Measurements from ENCODE around the gene MTFR1L. TPM values are rescaled to one million over a fixed set of nuclear protein-coding genes. Genes with fewer than 3 reads are reported as not detected.

Gene MTFR1L
- polyA plus RNA-seq, 1 donor from 2014 or later = 115 TPM

GRCh38 chr1:25814549-25815087 lies 5.1 kb upstream of the MTFR1L start:
- no peak overlapping the region for H3K4me3 ChIP-seq (ENCODE audit: low read length)
- H3K9ac ChIP-seq (ENCODE audit: low read length) = no peak overlapping the region
- H3K4me2 ChIP-seq (ENCODE audit: low read length) = no peak overlapping the region
- H3K36me3 ChIP-seq (ENCODE audit: insufficient read depth, low read length) = no peaks in the 10 kb centered on the region
- no peaks in the 10 kb centered on the region for H4K20me1 ChIP-seq (ENCODE audit: insufficient read depth)
- TF ChIP-seq, protein P1, sequence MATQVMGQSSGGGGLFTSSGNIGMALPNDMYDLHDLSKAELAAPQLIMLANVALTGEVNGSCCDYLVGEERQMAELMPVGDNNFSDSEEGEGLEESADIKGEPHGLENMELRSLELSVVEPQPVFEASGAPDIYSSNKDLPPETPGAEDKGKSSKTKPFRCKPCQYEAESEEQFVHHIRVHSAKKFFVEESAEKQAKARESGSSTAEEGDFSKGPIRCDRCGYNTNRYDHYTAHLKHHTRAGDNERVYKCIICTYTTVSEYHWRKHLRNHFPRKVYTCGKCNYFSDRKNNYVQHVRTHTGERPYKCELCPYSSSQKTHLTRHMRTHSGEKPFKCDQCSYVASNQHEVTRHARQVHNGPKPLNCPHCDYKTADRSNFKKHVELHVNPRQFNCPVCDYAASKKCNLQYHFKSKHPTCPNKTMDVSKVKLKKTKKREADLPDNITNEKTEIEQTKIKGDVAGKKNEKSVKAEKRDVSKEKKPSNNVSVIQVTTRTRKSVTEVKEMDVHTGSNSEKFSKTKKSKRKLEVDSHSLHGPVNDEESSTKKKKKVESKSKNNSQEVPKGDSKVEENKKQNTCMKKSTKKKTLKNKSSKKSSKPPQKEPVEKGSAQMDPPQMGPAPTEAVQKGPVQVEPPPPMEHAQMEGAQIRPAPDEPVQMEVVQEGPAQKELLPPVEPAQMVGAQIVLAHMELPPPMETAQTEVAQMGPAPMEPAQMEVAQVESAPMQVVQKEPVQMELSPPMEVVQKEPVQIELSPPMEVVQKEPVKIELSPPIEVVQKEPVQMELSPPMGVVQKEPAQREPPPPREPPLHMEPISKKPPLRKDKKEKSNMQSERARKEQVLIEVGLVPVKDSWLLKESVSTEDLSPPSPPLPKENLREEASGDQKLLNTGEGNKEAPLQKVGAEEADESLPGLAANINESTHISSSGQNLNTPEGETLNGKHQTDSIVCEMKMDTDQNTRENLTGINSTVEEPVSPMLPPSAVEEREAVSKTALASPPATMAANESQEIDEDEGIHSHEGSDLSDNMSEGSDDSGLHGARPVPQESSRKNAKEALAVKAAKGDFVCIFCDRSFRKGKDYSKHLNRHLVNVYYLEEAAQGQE (IDR thresholded peaks at IDR 0.05; ENCODE audit: borderline replicate concordance) = no peak
- no peak for TF ChIP-seq TAF1 (IDR thresholded peaks at IDR 0.05; ENCODE audit: low read depth)
- TF ChIP-seq EP300 (conservative IDR thresholded peaks at IDR 0.05; ENCODE audit: poor library complexity, severe bottlenecking) = no peak
- no peak for TF ChIP-seq SMC3 (conservative IDR thresholded peaks at IDR 0.05; ENCODE audit: poor library complexity)
- TF ChIP-seq RAD21 (conservative IDR thresholded peaks at IDR 0.05) = no peak
- TF ChIP-seq CTCF (IDR thresholded peaks at IDR 0.05; ENCODE audit: poor library complexity, severe bottlenecking) = no peak
- TF ChIP-seq MXI1 (conservative IDR thresholded peaks at IDR 0.05; ENCODE audit: poor library complexity, severe bottlenecking) = no peak
- TF ChIP-seq POLR2AphosphoS5 (IDR thresholded peaks at IDR 0.05) = no peak
- no peak for TF ChIP-seq EZH2 (IDR thresholded peaks at IDR 0.05; ENCODE audit: borderline replicate concordance, insufficient read depth, low read length, poor library complexity, severe bottlenecking)
- H3K27ac ChIP-seq (ENCODE audit: low read length) = no peak overlapping the region
- H3K27me3 ChIP-seq (ENCODE audit: insufficient read depth, low read depth, low read length) = no peaks in the 10 kb centered on the region
- H3K79me2 ChIP-seq (replicated peaks; ENCODE audit: insufficient read depth, low read length) = no peaks in the 10 kb centered on the region
- no peaks in the 10 kb centered on the region for H3K9me3 ChIP-seq (ENCODE audit: low read length)
- H2AFZ ChIP-seq (ENCODE audit: low read depth, low read length) = no peak overlapping the region
- no peaks in the 10 kb centered on the region for H3F3A ChIP-seq (ENCODE audit: insufficient read depth, low read length, poor library complexity, severe bottlenecking)
- no peaks in the 10 kb centered on the region for H3K9me2 ChIP-seq (ENCODE audit: insufficient read depth, low read length)

- Histone ChIP-seq H2AFZ (ENCODE audit: low read depth, low read length) (no peak overlapping the region), H3K4me2 (ENCODE audit: low read length) (no peak overlapping the region), H3K27me3 (ENCODE audit: insufficient read depth, low read depth, low read length) (no peaks in the 10 kb centered on the region), H3K79me2 (replicated peaks; ENCODE audit: insufficient read depth, low read length) (peaks cover 4% of the 10 kb centered on the region), H3K4me3 (ENCODE audit: low read length) (no peak overlapping the region), H3K9me3 (ENCODE audit: low read length) (no peaks in the 10 kb centered on the region), H3F3A (ENCODE audit: insufficient read depth, low read length, poor library complexity, severe bottlenecking) (no peaks in the 10 kb centered on the region), H3K27ac (ENCODE audit: low read length) (no peak overlapping the region), H3K9me2 (ENCODE audit: insufficient read depth, low read length) (no peaks in the 10 kb centered on the region), H4K20me1 (ENCODE audit: insufficient read depth) (no peaks in the 10 kb centered on the region), H3K9ac (ENCODE audit: low read length) (no peak overlapping the region), H3K36me3 (ENCODE audit: insufficient read depth, low read length) (no peaks in the 10 kb centered on the region)
- TF ChIP-seq, protein P1 (IDR thresholded peaks at IDR 0.05; ENCODE audit: borderline replicate concordance) = no peak
- TF ChIP-seq POLR2AphosphoS5 (IDR thresholded peaks at IDR 0.05) (no peak), MXI1 (conservative IDR thresholded peaks at IDR 0.05; ENCODE audit: poor library complexity, severe bottlenecking) (no peak), EZH2 (IDR thresholded peaks at IDR 0.05; ENCODE audit: borderline replicate concordance, insufficient read depth, low read length, poor library complexity, severe bottlenecking) (no peak), TAF1 (IDR thresholded peaks at IDR 0.05; ENCODE audit: low read depth) (no peak), RAD21 (conservative IDR thresholded peaks at IDR 0.05) (no peak), EP300 (conservative IDR thresholded peaks at IDR 0.05; ENCODE audit: poor library complexity, severe bottlenecking) (no peak), SMC3 (conservative IDR thresholded peaks at IDR 0.05; ENCODE audit: poor library complexity) (no peak), CTCF (IDR thresholded peaks at IDR 0.05; ENCODE audit: poor library complexity, severe bottlenecking) (no peak)
Measured at GRCh38 chr1:25815208-25816111, 4.3 kb upstream of the MTFR1L start.

Measured in neural cell (in vitro differentiated cells).